Neuron (in vitro differentiated cells): ENCODE results near the gene ART5.

ENCODE experiments used
- H2AFZ ChIP-seq: one replicate; pipeline ENCODE4 v1.6.1; 2013; ENCODE audit warnings: low read depth, mild to moderate bottlenecking, inconsistent platforms, low read length, moderate library complexity
- H3K27me3 ChIP-seq: one replicate; pipeline ENCODE4 v1.6.1; 2013; ENCODE audit warnings: low read length; ENCODE audit not compliant: insufficient read depth
- H3K36me3 ChIP-seq: one replicate; pipeline ENCODE4 v1.6.1; 2013; ENCODE audit warnings: low read length; ENCODE audit not compliant: insufficient read depth
- H3K4me1 ChIP-seq: one replicate; pipeline ENCODE4 v1.6.1; 2013; ENCODE audit warnings: low read length; ENCODE audit not compliant: insufficient read depth
- H3K4me3 ChIP-seq: 2 replicates; pipeline ENCODE4 v1.5.1; 2013; ENCODE audit warnings: mild to moderate bottlenecking, low read length, moderate library complexity
- H3K9me3 ChIP-seq: one replicate; pipeline ENCODE4 v1.6.1; 2013; ENCODE audit warnings: low read length

Gene ART5

GRCh38 chr11:3626250-3626960 is 15.4 kb downstream of the ART5 start:
- Histone ChIP-seq H3K9me3 (no peaks in the 10 kb centered on the region), H3K27me3 (no peaks in the 10 kb centered on the region), H2AFZ (no peak overlapping the region), H3K4me1 (peaks cover 2% of the 10 kb centered on the region), H3K36me3 (no peaks in the 10 kb centered on the region), H3K4me3 (no peak overlapping the region)

GRCh38 chr11:3623767-3624458 is 17.9 kb downstream of the ART5 start:
- peak overlapping the region; percentile 71 for H2AFZ ChIP-seq
- no peak overlapping the region for H3K4me3 ChIP-seq
- H3K9me3 ChIP-seq: no peaks in the 10 kb centered on the region
- H3K36me3 ChIP-seq: no peaks in the 10 kb centered on the region
- H3K27me3 ChIP-seq: no peaks in the 10 kb centered on the region
- H3K4me1 ChIP-seq: peaks cover 2% of the 10 kb centered on the region

- H3K36me3 ChIP-seq: no peaks in the 10 kb centered on the region
- no peak overlapping the region for H2AFZ ChIP-seq
- H3K27me3 ChIP-seq: no peaks in the 10 kb centered on the region
- peaks cover 2% of the 10 kb centered on the region for H3K4me1 ChIP-seq
- no peak overlapping the region for H3K4me3 ChIP-seq
- H3K9me3 ChIP-seq: no peaks in the 10 kb centered on the region
These were observed 18.7 kb downstream of the ART5 start for GRCh38 chr11:3623121-3623520.

GRCh38 chr11:3622521-3622920 is 19.3 kb downstream of the ART5 start:
- Histone ChIP-seq H3K27me3 (no peaks in the 10 kb centered on the region), H3K4me1 (peaks cover 2% of the 10 kb centered on the region), H3K4me3 (no peak overlapping the region), H3K36me3 (no peaks in the 10 kb centered on the region), H3K9me3 (no peaks in the 10 kb centered on the region), H2AFZ (no peak overlapping the region)

- H3K36me3 ChIP-seq: no peaks in the 10 kb centered on the region
- H3K9me3 ChIP-seq: no peaks in the 10 kb centered on the region
- H2AFZ ChIP-seq: no peak overlapping the region
- no peaks in the 10 kb centered on the region for H3K27me3 ChIP-seq
- peaks cover 4% of the 10 kb centered on the region for H3K4me1 ChIP-seq
- no peak overlapping the region for H3K4me3 ChIP-seq
These were observed 23.8 kb downstream of the ART5 start for GRCh38 chr11:3617990-3618389.

GRCh38 chr11:3616721-3617460 is 24.9 kb downstream of the ART5 start:
- H3K4me3 ChIP-seq: no peak overlapping the region
- H3K36me3 ChIP-seq: no peaks in the 10 kb centered on the region
- no peaks in the 10 kb centered on the region for H3K27me3 ChIP-seq
- H2AFZ ChIP-seq: no peak overlapping the region
- H3K9me3 ChIP-seq: no peaks in the 10 kb centered on the region
- H3K4me1 ChIP-seq: peaks cover 4% of the 10 kb centered on the region

- Histone ChIP-seq H3K36me3 (no peaks in the 10 kb centered on the region), H3K27me3 (no peaks in the 10 kb centered on the region), H3K9me3 (no peaks in the 10 kb centered on the region), H2AFZ (no peak overlapping the region), H3K4me1 (peaks cover 4% of the 10 kb centered on the region), H3K4me3 (no peak overlapping the region)
These were observed 25.8 kb downstream of the ART5 start for GRCh38 chr11:3615998-3616397.

- Histone ChIP-seq H2AFZ (no peak overlapping the region), H3K9me3 (no peaks in the 10 kb centered on the region), H3K4me3 (no peak overlapping the region), H3K4me1 (peaks cover 4% of the 10 kb centered on the region), H3K36me3 (no peaks in the 10 kb centered on the region), H3K27me3 (no peaks in the 10 kb centered on the region)
These were observed 27.0 kb downstream of the ART5 start for GRCh38 chr11:3614742-3615171.

GRCh38 chr11:3613998-3614741 is 27.6 kb downstream of the ART5 start:
- Histone ChIP-seq H3K4me1 (peaks cover 4% of the 10 kb centered on the region), H3K36me3 (no peaks in the 10 kb centered on the region), H3K4me3 (no peak overlapping the region), H3K9me3 (no peaks in the 10 kb centered on the region), H3K27me3 (no peaks in the 10 kb centered on the region), H2AFZ (no peak overlapping the region)

- H2AFZ ChIP-seq: no peak overlapping the region
- no peaks in the 10 kb centered on the region for H3K9me3 ChIP-seq
- H3K4me3 ChIP-seq: no peak overlapping the region
- no peaks in the 10 kb centered on the region for H3K27me3 ChIP-seq
- H3K4me1 ChIP-seq: peaks cover 4% of the 10 kb centered on the region
- H3K36me3 ChIP-seq: no peaks in the 10 kb centered on the region
These were observed 29.7 kb downstream of the ART5 start for GRCh38 chr11:3611976-3612678.

GRCh38 chr11:3610846-3611245 is 30.9 kb downstream of the ART5 start:
- H3K36me3 ChIP-seq: no peaks in the 10 kb centered on the region

GRCh38 chr11:3609416-3610265 is 32.2 kb downstream of the ART5 start:
- Histone ChIP-seq H3K9me3 (no peaks in the 10 kb centered on the region), H2AFZ (no peak overlapping the region), H3K27me3 (no peaks in the 10 kb centered on the region), H3K36me3 (no peaks in the 10 kb centered on the region), H3K4me3 (no peak overlapping the region), H3K4me1 (no peaks in the 10 kb centered on the region)

More at GRCh38 chr11:3610846-3611245, 30.9 kb downstream of the ART5 start:
- H3K4me1 ChIP-seq: peaks cover under 1% of the 10 kb centered on the region
- H2AFZ ChIP-seq: no peak overlapping the region
- H3K4me3 ChIP-seq: no peak overlapping the region
- H3K27me3 ChIP-seq: no peaks in the 10 kb centered on the region
- H3K9me3 ChIP-seq: no peaks in the 10 kb centered on the region
